ENCODE measurements around the gene GPR157.
"Not testable (repeated sequence)": the region's sequence is repeated elsewhere in the genome, so short reads cannot be mapped to it uniquely, and the experiment has no call there.

The GPR157 gene

GRCh38 chr1:9118186-9118585, 10.7 kb downstream of the GPR157 start:
- no peak for DNase-seq (ENCODE audit: low read depth in 2 of 2)

GRCh38 chr1:9115351-9116205, 13.3 kb downstream of the GPR157 start:
- no peak for DNase-seq (ENCODE audit: low read depth in 2 of 2)

- no peak for DNase-seq (ENCODE audit: low read depth in 2 of 2)
Observed at GRCh38 chr1:9112961-9113880, 15.7 kb downstream of the GPR157 start.

- no peak for DNase-seq (ENCODE audit: low read depth in 2 of 2)
Observed at GRCh38 chr1:9111957-9112356, 16.9 kb downstream of the GPR157 start.

GRCh38 chr1:9111357-9111691, 17.6 kb downstream of the GPR157 start:
- no peak for DNase-seq (ENCODE audit: low read depth in 2 of 2)

GRCh38 chr1:9110669-9111356, 18.1 kb downstream of the GPR157 start:
- DNase-seq (ENCODE audit: low read depth in 2 of 2) = peak; percentile 48 to 62

GRCh38 chr1:9108056-9108665, 20.7 kb downstream of the GPR157 start:
- no peak for DNase-seq (ENCODE audit: low read depth in 2 of 2)

- no peak for DNase-seq (ENCODE audit: low read depth in 2 of 2)
Observed at GRCh38 chr1:9107136-9107535, 21.8 kb downstream of the GPR157 start.

GRCh38 chr1:9106286-9106685, 22.6 kb downstream of the GPR157 start:
- no peak for DNase-seq (ENCODE audit: low read depth in 2 of 2)

GRCh38 chr1:9105336-9105867, 23.5 kb downstream of the GPR157 start:
- DNase-seq (ENCODE audit: low read depth in 2 of 2) = no peak

- DNase-seq (ENCODE audit: low read depth in 2 of 2) = no peak
Observed at GRCh38 chr1:9101510-9102146, 27.3 kb downstream of the GPR157 start.

GRCh38 chr1:9100471-9101043, 28.3 kb downstream of the GPR157 start:
- DNase-seq (ENCODE audit: low read depth in 2 of 2) = no peak

- no peak for DNase-seq (ENCODE audit: low read depth in 2 of 2)
Observed at GRCh38 chr1:9099555-9099954, 29.3 kb downstream of the GPR157 start.

- DNase-seq (ENCODE audit: low read depth in 2 of 2) = no peak
Observed at GRCh38 chr1:9097947-9098705, 30.8 kb downstream of the GPR157 start.

GRCh38 chr1:9095818-9096217, 33.1 kb downstream of the GPR157 start:
- DNase-seq (ENCODE audit: low read depth in 2 of 2) = no peak

GRCh38 chr1:9093996-9094595, 34.8 kb downstream of the GPR157 start:
- DNase-seq (ENCODE audit: low read depth in 2 of 2) = not testable (repeated sequence)

GRCh38 chr1:9093581-9093980, 35.3 kb downstream of the GPR157 start:
- no peak for DNase-seq (ENCODE audit: low read depth in 2 of 2)

GRCh38 chr1:9093091-9093490, 35.8 kb downstream of the GPR157 start:
- no peak for DNase-seq (ENCODE audit: low read depth in 2 of 2)

- DNase-seq (ENCODE audit: low read depth in 2 of 2) = no peak
Observed at GRCh38 chr1:9088807-9089206, 40.1 kb downstream of the GPR157 start.
